ENCODE measurements around the gene CAMKMT.

CAMKMT gene

DNA sequence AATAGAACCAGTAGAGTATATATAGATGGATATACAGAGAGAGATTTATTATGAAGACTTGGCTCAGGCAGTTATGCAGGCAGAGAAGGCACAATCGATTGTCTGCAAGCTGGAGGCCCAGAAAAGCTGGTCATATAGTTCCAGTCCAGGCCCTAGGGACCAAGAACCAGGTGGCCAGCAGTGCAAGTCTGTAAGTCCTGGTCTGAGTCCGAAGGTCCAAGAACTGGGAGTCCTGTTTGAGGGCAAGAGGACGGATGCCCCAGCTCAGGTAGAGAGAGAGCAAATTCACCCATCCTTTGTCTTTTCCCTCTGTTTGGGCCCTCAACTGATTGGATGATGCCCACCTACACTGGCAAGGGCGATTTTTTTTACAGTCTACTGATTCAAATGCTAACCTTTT is 164.6 kb downstream of the CAMKMT start:
- Histone ChIP-seq H3K9ac (ENCODE audit: insufficient read length, low read depth) (no peak overlapping the region), H3K27me3 (ENCODE audit: insufficient read depth, insufficient read length) (no peaks in the 10 kb centered on the region), H3K9me3 (ENCODE audit: insufficient read depth, low read length) (0 out of 2 replicates have a peak, but pooled peaks cover 6% of the 10 kb centered on the region), H3K4me1 (ENCODE audit: insufficient read depth, insufficient read length) (no peaks in the 10 kb centered on the region), H3K4me3 (ENCODE audit: insufficient read length, low read depth) (no peak overlapping the region), H3K36me3 (ENCODE audit: insufficient read depth, insufficient read length, low read length) (no peaks in the 10 kb centered on the region)
- no peak for DNase-seq (ENCODE audit: low read depth, low spot score)
- TF ChIP-seq YY1 (IDR thresholded peaks at IDR 0.05; ENCODE audit: insufficient read depth, insufficient read length) (no peak), SUZ12 (IDR thresholded peaks at IDR 0.05; ENCODE audit: extremely low read depth, insufficient read depth, insufficient read length) (no peak), ZNF274 (IDR thresholded peaks at IDR 0.05; ENCODE audit: low read depth, low read length) (no peak)

DNA sequence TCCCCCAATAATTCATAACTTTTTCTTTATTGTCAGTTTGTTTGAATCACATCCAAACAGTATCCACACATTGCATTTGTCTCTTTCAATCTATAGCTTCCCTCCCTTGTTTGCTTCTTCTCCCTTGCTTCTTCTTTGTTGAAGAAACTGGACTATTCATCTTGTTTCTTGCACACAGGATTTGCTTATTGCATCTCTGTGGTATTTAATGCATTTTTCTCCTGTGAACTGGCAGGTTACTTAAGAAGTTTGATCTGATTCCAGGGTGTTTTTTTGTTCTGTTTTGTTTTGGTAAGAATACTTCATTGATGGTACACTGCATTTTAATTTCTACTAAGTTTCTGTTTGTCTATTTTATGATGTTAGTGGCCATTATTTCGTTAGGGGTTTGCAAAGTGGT is 166.8 kb downstream of the CAMKMT start:
- no peaks in the 10 kb centered on the region for H3K4me1 ChIP-seq (ENCODE audit: insufficient read depth, insufficient read length)
- no peaks in the 10 kb centered on the region for H3K27me3 ChIP-seq (ENCODE audit: insufficient read depth, insufficient read length)
- no peaks in the 10 kb centered on the region for H3K9me3 ChIP-seq (ENCODE audit: insufficient read depth, low read length)
- H3K9ac ChIP-seq (ENCODE audit: insufficient read length, low read depth) = no peak overlapping the region
- DNase-seq (ENCODE audit: low read depth, low spot score) = no peak
- no peaks in the 10 kb centered on the region for H3K36me3 ChIP-seq (ENCODE audit: insufficient read depth, insufficient read length, low read length)
- no peak for TF ChIP-seq SUZ12 (IDR thresholded peaks at IDR 0.05; ENCODE audit: extremely low read depth, insufficient read depth, insufficient read length)
- no peak for TF ChIP-seq YY1 (IDR thresholded peaks at IDR 0.05; ENCODE audit: insufficient read depth, insufficient read length)
- TF ChIP-seq ZNF274 (IDR thresholded peaks at IDR 0.05; ENCODE audit: low read depth, low read length) = no peak
- no peak overlapping the region for H3K4me3 ChIP-seq (ENCODE audit: insufficient read length, low read depth)

DNA sequence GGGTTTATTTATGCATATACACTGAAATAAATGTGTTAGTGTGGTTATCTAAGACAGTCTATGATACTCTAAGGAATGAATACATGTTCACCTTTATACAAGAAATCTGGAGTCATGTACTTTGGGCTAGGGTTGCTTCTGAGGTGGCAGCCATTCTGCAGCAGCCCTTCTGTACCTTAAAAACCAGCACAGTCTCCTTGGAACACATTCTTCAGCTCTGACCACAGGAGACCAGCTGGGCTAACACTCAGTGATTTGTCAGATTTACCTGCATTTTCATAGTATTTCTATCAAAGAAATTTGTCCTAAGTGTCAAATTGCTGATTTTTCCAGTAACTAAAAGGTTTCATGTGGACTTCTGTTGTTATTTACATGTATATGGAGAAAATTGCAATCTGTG is 167.7 kb downstream of the CAMKMT start:
- Histone ChIP-seq H3K9ac (ENCODE audit: insufficient read length, low read depth) (no peak overlapping the region), H3K4me3 (ENCODE audit: insufficient read length, low read depth) (no peak overlapping the region), H3K36me3 (ENCODE audit: insufficient read depth, insufficient read length, low read length) (no peaks in the 10 kb centered on the region), H3K9me3 (ENCODE audit: insufficient read depth, low read length) (no peaks in the 10 kb centered on the region), H3K27me3 (ENCODE audit: insufficient read depth, insufficient read length) (no peaks in the 10 kb centered on the region), H3K4me1 (ENCODE audit: insufficient read depth, insufficient read length) (no peaks in the 10 kb centered on the region)
- no peak for DNase-seq (ENCODE audit: low read depth, low spot score)
- no peak for TF ChIP-seq YY1 (IDR thresholded peaks at IDR 0.05; ENCODE audit: insufficient read depth, insufficient read length)
- TF ChIP-seq ZNF274 (IDR thresholded peaks at IDR 0.05; ENCODE audit: low read depth, low read length) = no peak
- TF ChIP-seq SUZ12 (IDR thresholded peaks at IDR 0.05; ENCODE audit: extremely low read depth, insufficient read depth, insufficient read length) = no peak

DNA sequence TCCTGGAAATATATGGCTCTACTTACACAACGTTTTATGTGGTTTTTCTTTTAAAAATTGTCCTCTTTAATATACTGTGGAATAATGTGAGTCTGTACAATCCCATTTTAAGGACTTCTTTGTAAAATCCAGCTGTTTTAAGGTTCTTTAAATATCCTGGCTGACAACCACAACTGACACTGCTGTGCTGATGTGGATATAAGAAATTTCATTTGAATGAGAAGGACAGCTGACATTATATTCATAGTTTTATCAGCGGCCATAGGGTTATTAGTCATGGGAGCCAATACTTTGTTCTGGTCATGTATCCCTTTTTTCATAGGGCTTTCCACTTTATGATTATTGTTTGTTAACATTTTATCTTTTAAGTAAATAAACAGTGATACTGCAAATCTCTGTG is 169.5 kb downstream of the CAMKMT start:
- Histone ChIP-seq H3K27me3 (ENCODE audit: insufficient read depth, insufficient read length) (no peaks in the 10 kb centered on the region), H3K9me3 (ENCODE audit: insufficient read depth, low read length) (no peaks in the 10 kb centered on the region), H3K4me1 (ENCODE audit: insufficient read depth, insufficient read length) (no peaks in the 10 kb centered on the region), H3K36me3 (ENCODE audit: insufficient read depth, insufficient read length, low read length) (no peaks in the 10 kb centered on the region), H3K4me3 (ENCODE audit: insufficient read length, low read depth) (no peak overlapping the region), H3K9ac (ENCODE audit: insufficient read length, low read depth) (no peak overlapping the region)
- TF ChIP-seq SUZ12 (IDR thresholded peaks at IDR 0.05; ENCODE audit: extremely low read depth, insufficient read depth, insufficient read length) (no peak), YY1 (IDR thresholded peaks at IDR 0.05; ENCODE audit: insufficient read depth, insufficient read length) (no peak), ZNF274 (IDR thresholded peaks at IDR 0.05; ENCODE audit: low read depth, low read length) (no peak)
- no peak for DNase-seq (ENCODE audit: low read depth, low spot score)

DNA sequence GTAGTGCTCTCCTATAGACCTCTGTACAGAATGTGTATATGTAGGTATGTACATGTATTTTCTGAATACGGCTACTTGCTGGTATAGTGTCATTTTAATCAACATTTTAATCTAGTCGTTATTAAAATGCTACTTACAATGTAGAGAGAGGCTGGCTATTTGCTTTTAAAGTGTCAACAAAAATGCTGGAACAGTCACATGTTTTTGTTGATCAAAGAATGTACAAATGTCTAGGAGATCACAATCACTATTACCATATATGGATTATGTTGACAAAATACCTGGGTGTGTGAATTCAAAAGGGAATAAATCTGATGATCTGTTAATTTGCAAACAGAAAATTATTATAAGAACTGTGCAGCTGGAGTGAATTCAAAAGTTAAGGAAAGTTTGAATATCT is 170.3 kb downstream of the CAMKMT start:
- Histone ChIP-seq H3K9me3 (ENCODE audit: insufficient read depth, low read length) (no peaks in the 10 kb centered on the region), H3K4me3 (ENCODE audit: insufficient read length, low read depth) (no peak overlapping the region), H3K36me3 (ENCODE audit: insufficient read depth, insufficient read length, low read length) (no peaks in the 10 kb centered on the region), H3K9ac (ENCODE audit: insufficient read length, low read depth) (no peak overlapping the region), H3K27me3 (ENCODE audit: insufficient read depth, insufficient read length) (no peaks in the 10 kb centered on the region), H3K4me1 (ENCODE audit: insufficient read depth, insufficient read length) (no peaks in the 10 kb centered on the region)
- DNase-seq (ENCODE audit: low read depth, low spot score) = no peak
- no peak for TF ChIP-seq YY1 (IDR thresholded peaks at IDR 0.05; ENCODE audit: insufficient read depth, insufficient read length)

DNA sequence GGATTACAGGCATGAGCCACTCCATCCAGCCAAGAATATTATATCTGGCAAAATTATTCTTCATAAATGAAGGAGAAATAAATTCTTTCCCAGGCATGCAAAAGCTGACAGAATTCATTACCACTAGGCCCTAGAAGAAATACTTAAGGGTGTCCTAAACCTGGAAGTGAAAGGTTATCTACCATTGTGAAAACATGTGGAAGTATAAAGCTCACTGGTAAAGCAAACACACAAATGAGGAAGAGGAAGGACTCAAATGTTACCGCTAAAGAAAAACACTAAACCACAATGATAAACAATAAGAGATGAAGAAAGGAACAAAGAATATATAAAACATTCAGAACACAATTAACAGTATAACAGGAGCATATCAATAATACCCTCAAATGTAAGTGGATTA is 171.8 kb downstream of the CAMKMT start:
- H3K27me3 ChIP-seq (ENCODE audit: insufficient read depth, insufficient read length) = no peaks in the 10 kb centered on the region
- H3K4me1 ChIP-seq (ENCODE audit: insufficient read depth, insufficient read length) = no peaks in the 10 kb centered on the region
- TF ChIP-seq YY1 (IDR thresholded peaks at IDR 0.05; ENCODE audit: insufficient read depth, insufficient read length) = no peak
- no peak for TF ChIP-seq SUZ12 (IDR thresholded peaks at IDR 0.05; ENCODE audit: extremely low read depth, insufficient read depth, insufficient read length)
- TF ChIP-seq ZNF274 (IDR thresholded peaks at IDR 0.05; ENCODE audit: low read depth, low read length) = no peak
- H3K4me3 ChIP-seq (ENCODE audit: insufficient read length, low read depth) = no peak overlapping the region
- H3K9ac ChIP-seq (ENCODE audit: insufficient read length, low read depth) = no peak overlapping the region
- no peaks in the 10 kb centered on the region for H3K9me3 ChIP-seq (ENCODE audit: insufficient read depth, low read length)
- DNase-seq (ENCODE audit: low read depth, low spot score) = no peak
- no peaks in the 10 kb centered on the region for H3K36me3 ChIP-seq (ENCODE audit: insufficient read depth, insufficient read length, low read length)

DNA sequence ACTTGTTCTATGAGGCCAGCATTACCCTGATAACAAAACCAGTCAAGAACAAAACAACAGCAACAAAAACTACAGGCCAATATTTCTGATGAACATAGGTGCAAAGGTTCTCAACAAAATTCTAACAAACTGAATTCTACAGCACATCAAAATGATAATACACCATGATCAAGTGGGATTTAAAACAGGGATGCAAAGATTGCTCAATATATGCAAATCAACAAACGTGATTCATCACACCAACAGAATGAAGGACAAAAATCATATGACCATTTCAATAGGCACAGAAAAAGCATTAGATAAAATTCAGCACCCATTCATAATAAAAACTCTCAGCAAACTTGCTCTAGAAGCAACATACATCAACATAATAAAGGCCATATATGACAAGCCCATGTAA is 173.6 kb downstream of the CAMKMT start:
- Histone ChIP-seq H3K36me3 (ENCODE audit: insufficient read depth, insufficient read length, low read length) (no peaks in the 10 kb centered on the region), H3K4me1 (ENCODE audit: insufficient read depth, insufficient read length) (no peaks in the 10 kb centered on the region), H3K9me3 (ENCODE audit: insufficient read depth, low read length) (no peaks in the 10 kb centered on the region), H3K27me3 (ENCODE audit: insufficient read depth, insufficient read length) (no peaks in the 10 kb centered on the region), H3K4me3 (ENCODE audit: insufficient read length, low read depth) (no peak overlapping the region), H3K9ac (ENCODE audit: insufficient read length, low read depth) (no peak overlapping the region)
- DNase-seq (ENCODE audit: low read depth, low spot score) = no peak
- TF ChIP-seq ZNF274 (IDR thresholded peaks at IDR 0.05; ENCODE audit: low read depth, low read length) (no peak), SUZ12 (IDR thresholded peaks at IDR 0.05; ENCODE audit: extremely low read depth, insufficient read depth, insufficient read length) (no peak), YY1 (IDR thresholded peaks at IDR 0.05; ENCODE audit: insufficient read depth, insufficient read length) (no peak)

DNA sequence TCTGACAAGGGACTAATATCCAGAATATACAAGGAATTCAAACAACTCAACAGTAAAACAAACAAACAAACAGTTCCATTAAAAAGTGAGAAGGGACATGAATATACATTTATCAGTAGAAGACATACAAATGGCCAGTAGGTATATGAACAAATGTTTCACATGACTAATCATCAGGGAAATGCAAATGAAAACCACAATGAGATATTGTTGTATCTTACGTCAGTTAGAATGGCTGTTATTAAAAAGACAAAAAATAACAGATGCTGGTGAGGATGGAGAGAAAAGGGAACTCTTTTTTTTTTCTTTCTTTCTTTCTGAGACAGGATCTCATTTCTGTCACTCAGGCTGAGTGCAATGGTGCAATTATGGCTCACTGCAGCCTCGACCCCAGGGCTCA is 175.5 kb downstream of the CAMKMT start:
- no peak for DNase-seq (ENCODE audit: low read depth, low spot score)
- Histone ChIP-seq H3K27me3 (ENCODE audit: insufficient read depth, insufficient read length) (no peaks in the 10 kb centered on the region), H3K9me3 (ENCODE audit: insufficient read depth, low read length) (no peaks in the 10 kb centered on the region), H3K4me1 (ENCODE audit: insufficient read depth, insufficient read length) (no peaks in the 10 kb centered on the region), H3K4me3 (ENCODE audit: insufficient read length, low read depth) (no peak overlapping the region), H3K36me3 (ENCODE audit: insufficient read depth, insufficient read length, low read length) (no peaks in the 10 kb centered on the region), H3K9ac (ENCODE audit: insufficient read length, low read depth) (no peak overlapping the region)
- TF ChIP-seq SUZ12 (IDR thresholded peaks at IDR 0.05; ENCODE audit: extremely low read depth, insufficient read depth, insufficient read length) = no peak
- no peak for TF ChIP-seq YY1 (IDR thresholded peaks at IDR 0.05; ENCODE audit: insufficient read depth, insufficient read length)

Data from NT2/D1 (cell line).